Measurements from ENCODE around the gene KDM5A.

KDM5A gene

GRCh38 chr12:272942-273341, 116.2 kb downstream of the KDM5A start:
- DNase-seq (ENCODE audit: low read depth, low spot score) = no peak

- DNase-seq (ENCODE audit: low read depth, low spot score) = no peak
Measured at GRCh38 chr12:271161-271560, 118.0 kb downstream of the KDM5A start.

- no peak for DNase-seq (ENCODE audit: low read depth, low spot score)
Measured at GRCh38 chr12:269191-269590, 119.9 kb downstream of the KDM5A start.

- DNase-seq (ENCODE audit: low read depth, low spot score) = no peak
Measured at GRCh38 chr12:268483-268840, 120.7 kb downstream of the KDM5A start.

GRCh38 chr12:267581-268482, 121.3 kb downstream of the KDM5A start:
- no peak for DNase-seq (ENCODE audit: low read depth, low spot score)

- DNase-seq (ENCODE audit: low read depth, low spot score) = no peak
Measured at GRCh38 chr12:265096-265495, 124.0 kb downstream of the KDM5A start.

GRCh38 chr12:264269-264668, 124.9 kb downstream of the KDM5A start:
- DNase-seq (ENCODE audit: low read depth, low spot score) = no peak

GRCh38 chr12:263574-263973, 125.5 kb downstream of the KDM5A start:
- DNase-seq (ENCODE audit: low read depth, low spot score) = peak; percentile 48

- peak; percentile 42 for DNase-seq (ENCODE audit: low read depth, low spot score)
Measured at GRCh38 chr12:262817-263216, 126.3 kb downstream of the KDM5A start, which contains the start of gene SLC6A13. TSS of gene SLC6A13 (minus strand) at chr12:262836. CDS start at chr12:260052, 2,784 bp downstream.

GRCh38 chr12:262113-262512, 127.0 kb downstream of the KDM5A start:
- DNase-seq (ENCODE audit: low read depth, low spot score) = no peak

- no peak for DNase-seq (ENCODE audit: low read depth, low spot score)
Measured at GRCh38 chr12:257521-258321, 131.4 kb downstream of the KDM5A start.

- no peak for DNase-seq (ENCODE audit: low read depth, low spot score)
Measured at GRCh38 chr12:256958-257357, 132.2 kb downstream of the KDM5A start.

GRCh38 chr12:256225-256624, 132.9 kb downstream of the KDM5A start:
- DNase-seq (ENCODE audit: low read depth, low spot score) = no peak

GRCh38 chr12:254912-255311, 134.2 kb downstream of the KDM5A start:
- DNase-seq (ENCODE audit: low read depth, low spot score) = no peak

- DNase-seq (ENCODE audit: low read depth, low spot score) = no peak
Measured at GRCh38 chr12:254039-254438, 135.1 kb downstream of the KDM5A start.

GRCh38 chr12:253116-253831, 135.8 kb downstream of the KDM5A start:
- no peak for DNase-seq (ENCODE audit: low read depth, low spot score)

GRCh38 chr12:252636-253035, 136.5 kb downstream of the KDM5A start:
- no peak for DNase-seq (ENCODE audit: low read depth, low spot score)

GRCh38 chr12:247271-247670, 141.8 kb downstream of the KDM5A start:
- DNase-seq (ENCODE audit: low read depth, low spot score) = no peak

GRCh38 chr12:243381-243780, 145.7 kb downstream of the KDM5A start:
- no peak for DNase-seq (ENCODE audit: low read depth, low spot score)

- DNase-seq (ENCODE audit: low read depth, low spot score) = no peak
Measured at GRCh38 chr12:242496-242895, 146.6 kb downstream of the KDM5A start.

- DNase-seq (ENCODE audit: low read depth, low spot score) = no peak
Measured at GRCh38 chr12:241266-241665, 147.9 kb downstream of the KDM5A start.

GRCh38 chr12:240566-240965, 148.6 kb downstream of the KDM5A start:
- DNase-seq (ENCODE audit: low read depth, low spot score) = no peak
